PC-3 (cell line): Measurements from ENCODE around the gene BCR. TPM values are rescaled to one million over a fixed set of nuclear protein-coding genes. Genes with fewer than 3 reads are reported as not detected.

ENCODE experiments used
- ATAC-seq: fragments of 200-7000 bp; cut with Tn5 transposase; 2 replicates; pipeline ENCODE4 v1.9.1; 2020; ENCODE audit warnings: mild to moderate bottlenecking, moderate library complexity
- BruUV-seq: library from RNA; stranded (reverse); fragments of 400-500 nt; replicated peaks from 2 replicates; lab custom pipeline; 2021; lab: Mats Ljungman, UMichigan
- CTCF ChIA-PET: fragments of 300-600 bp; sonication (Branson Sonifier 250); formaldehyde crosslinking; loops from one replicate; lab custom pipeline; 2022; ENCODE audit warnings: antibody characterized with exemption; lab: Charles Lee
- POLR2A ChIA-PET: fragments of 300-600 bp; sonication (Branson Sonifier 250); formaldehyde crosslinking; loops from one replicate; lab custom pipeline; 2022; ENCODE audit warnings: antibody characterized with exemption; ENCODE audit not compliant: unreplicated experiment; lab: Charles Lee
- DNase-seq: peaks from one replicate; pipeline ENCODE4 v3.0.0-alpha.2; 2015
- H2AFZ ChIP-seq: fragments of 300-600 bp; sonication (generic); 2 replicates; pipeline ENCODE4 v1.6.0; 2016; ENCODE audit warnings: antibody characterized with exemption, low read length
- H3F3A ChIP-seq: fragments of 300-600 bp; sonication (generic); one replicate; pipeline ENCODE4 v1.6.0; 2017; ENCODE audit warnings: antibody characterized with exemption, low read length, control low read depth, mild to moderate bottlenecking; ENCODE audit not compliant: unreplicated experiment
- H3K27ac ChIP-seq: fragments of 300-600 bp; sonication (generic); 2 replicates; pipeline ENCODE4 v1.5.1; 2016; ENCODE audit warnings: mild to moderate bottlenecking, low read length
- H3K27me3 ChIP-seq: fragments of 300-600 bp; sonication (generic); 2 replicates; pipeline ENCODE4 v1.6.1; 2016; ENCODE audit warnings: low read length, mixed read lengths
- H3K36me3 ChIP-seq: fragments of 300-600 bp; sonication (generic); 2 replicates; pipeline ENCODE4 v1.6.1; 2016; ENCODE audit warnings: low read depth, mixed run types, low read length, mixed read lengths
- H3K4me1 ChIP-seq: fragments of 300-600 bp; sonication (generic); 2 replicates; pipeline ENCODE4 v1.5.1; 2016; ENCODE audit warnings: low read length; ENCODE audit not compliant: insufficient read depth
- H3K4me2 ChIP-seq: fragments of 300-600 bp; sonication (generic); 2 replicates; pipeline ENCODE4 v1.6.0; 2016; ENCODE audit warnings: low read length
- H3K4me3 ChIP-seq: fragments of 300-600 bp; sonication (generic); 2 replicates; pipeline ENCODE4 v1.5.1; 2016; ENCODE audit warnings: mild to moderate bottlenecking, low read length, mixed read lengths
- H3K79me2 ChIP-seq: fragments of 300-600 bp; sonication (generic); 2 replicates; pipeline ENCODE4 v1.6.1; 2017; ENCODE audit warnings: low read length, mixed read lengths
- H3K9ac ChIP-seq: fragments of 300-600 bp; sonication (generic); 2 replicates; pipeline ENCODE4 v1.6.0; 2016; ENCODE audit warnings: mild to moderate bottlenecking, low read length
- H3K9me2 ChIP-seq: fragments of 300-600 bp; sonication (generic); replicated peaks from 2 replicates; pipeline ENCODE4 v1.6.1; 2016; ENCODE audit warnings: mixed run types, low read length, mixed read lengths
- H3K9me3 ChIP-seq: fragments of 300-600 bp; sonication (generic); 2 replicates; pipeline ENCODE4 v1.6.1; 2016; ENCODE audit warnings: low read length, mixed read lengths
- H4K20me1 ChIP-seq: fragments of 300-600 bp; sonication (generic); 2 replicates; pipeline ENCODE4 v1.6.1; 2016; ENCODE audit warnings: low read length, mixed read lengths
- EZH2 ChIP-seq: fragments of 300-600 bp; sonication (generic); IDR thresholded peaks from one replicate; pipeline ENCODE4 v1.6.1; 2017; ENCODE audit warnings: antibody characterized with exemption, mild to moderate bottlenecking, low read length; ENCODE audit not compliant: unreplicated experiment
- EZH2phosphoT487 ChIP-seq: fragments of 300-600 bp; sonication (generic); IDR thresholded peaks from 2 replicates; pipeline ENCODE4 v1.6.1; 2018; ENCODE audit warnings: mild to moderate bottlenecking, antibody characterized with exemption, low read length, borderline replicate concordance
- intact Hi-C: fragments of 100-400 bp; cut with micrococcal nuclease; formaldehyde crosslinking; loops from 2 replicates; pipeline ENCODE4 v1.9.0; 2023
- total RNA-seq: library from RNA; depleted of rRNA; stranded (reverse); fragments of >200 nt; gene quantifications from 2 replicates; pipeline ENCODE4 v1.2.3, GENCODE V29; 2014
- TF ChIP-seq, protein P1 (sequence below): fragments of 300-600 bp; sonication (generic); conservative IDR thresholded peaks from 2 replicates; pipeline ENCODE4 v1.5.1; 2017; ENCODE audit warnings: antibody characterized with exemption, low read depth, mild to moderate bottlenecking, low read length

The BCR gene
- total RNA-seq, 1 experiment from 2014 or later = 36.8 TPM

DNA sequence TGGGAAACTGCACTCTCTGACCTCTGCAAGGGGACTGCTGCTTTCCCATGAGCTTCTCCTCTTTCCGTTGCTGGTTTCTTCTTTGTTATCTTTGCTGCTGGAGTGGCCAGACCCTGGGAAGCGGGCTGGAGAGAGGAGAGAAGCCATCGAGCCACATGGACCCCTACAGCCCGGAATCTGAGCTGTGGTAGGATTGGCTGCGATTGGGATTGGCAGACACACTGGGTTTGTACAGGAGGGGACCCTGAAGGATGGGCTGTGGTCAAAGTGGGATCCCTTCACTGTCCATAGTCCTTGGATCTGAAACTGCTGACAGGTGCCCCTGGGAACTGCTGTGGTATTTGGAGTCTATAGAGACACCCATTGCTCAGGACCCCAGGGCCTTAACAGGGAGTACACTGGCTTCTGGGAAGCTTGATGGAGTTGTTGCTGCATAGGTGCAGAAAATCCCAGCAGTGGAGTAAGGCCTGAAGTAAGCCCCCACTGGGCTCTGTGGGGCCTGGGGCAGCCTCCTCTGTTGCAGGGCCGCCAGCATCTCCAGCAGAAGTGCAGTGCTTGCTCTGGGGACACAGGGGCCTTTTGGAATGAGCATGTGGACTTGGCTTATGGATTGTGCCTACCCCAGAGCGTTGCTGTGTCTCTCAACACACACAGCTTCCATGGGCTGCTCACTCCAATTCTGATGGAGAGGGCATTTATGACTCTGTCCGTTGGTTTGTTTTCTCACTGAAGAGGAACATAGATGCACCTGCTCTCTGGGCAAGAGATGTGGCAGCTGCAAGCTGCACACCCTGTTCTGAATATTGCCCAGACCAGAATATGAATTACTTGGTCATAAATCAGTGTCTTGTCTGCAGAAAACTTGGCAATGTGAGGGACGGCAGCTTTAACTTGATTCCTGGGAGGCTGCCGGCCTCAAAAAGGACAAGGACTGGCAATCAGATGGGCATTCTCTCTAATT lies 32.0 kb downstream of the BCR start:
- no peak overlapping the region for H2AFZ ChIP-seq
- peaks cover 79% of the 10 kb centered on the region for H3K79me2 ChIP-seq
- H3K4me2 ChIP-seq = no peak overlapping the region
- H3K9me2 ChIP-seq = no peaks in the 10 kb centered on the region
- no peaks in the 10 kb centered on the region for H3K36me3 ChIP-seq
- no peaks in the 10 kb centered on the region for H3F3A ChIP-seq
- no peaks in the 10 kb centered on the region for H4K20me1 ChIP-seq
- intact Hi-C loops = no loop called here
- no peak overlapping the region for H3K9ac ChIP-seq
- POLR2A ChIA-PET = no interaction called here
- H3K27me3 ChIP-seq = no peaks in the 10 kb centered on the region
- no peak for ATAC-seq
- H3K4me1 ChIP-seq = peaks cover 13% of the 10 kb centered on the region
- CTCF ChIA-PET = no interaction called here
- no peaks in the 10 kb centered on the region for H3K9me3 ChIP-seq
- no TSS peak for BruUV-seq
- H3K27ac ChIP-seq = no peak overlapping the region
- TF ChIP-seq EZH2phosphoT487 = no peak
- TF ChIP-seq EZH2 = no peak
- TF ChIP-seq, protein P1, sequence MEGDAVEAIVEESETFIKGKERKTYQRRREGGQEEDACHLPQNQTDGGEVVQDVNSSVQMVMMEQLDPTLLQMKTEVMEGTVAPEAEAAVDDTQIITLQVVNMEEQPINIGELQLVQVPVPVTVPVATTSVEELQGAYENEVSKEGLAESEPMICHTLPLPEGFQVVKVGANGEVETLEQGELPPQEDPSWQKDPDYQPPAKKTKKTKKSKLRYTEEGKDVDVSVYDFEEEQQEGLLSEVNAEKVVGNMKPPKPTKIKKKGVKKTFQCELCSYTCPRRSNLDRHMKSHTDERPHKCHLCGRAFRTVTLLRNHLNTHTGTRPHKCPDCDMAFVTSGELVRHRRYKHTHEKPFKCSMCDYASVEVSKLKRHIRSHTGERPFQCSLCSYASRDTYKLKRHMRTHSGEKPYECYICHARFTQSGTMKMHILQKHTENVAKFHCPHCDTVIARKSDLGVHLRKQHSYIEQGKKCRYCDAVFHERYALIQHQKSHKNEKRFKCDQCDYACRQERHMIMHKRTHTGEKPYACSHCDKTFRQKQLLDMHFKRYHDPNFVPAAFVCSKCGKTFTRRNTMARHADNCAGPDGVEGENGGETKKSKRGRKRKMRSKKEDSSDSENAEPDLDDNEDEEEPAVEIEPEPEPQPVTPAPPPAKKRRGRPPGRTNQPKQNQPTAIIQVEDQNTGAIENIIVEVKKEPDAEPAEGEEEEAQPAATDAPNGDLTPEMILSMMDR = no peak
- no peak overlapping the region for H3K4me3 ChIP-seq
- no peak for DNase-seq

DNA sequence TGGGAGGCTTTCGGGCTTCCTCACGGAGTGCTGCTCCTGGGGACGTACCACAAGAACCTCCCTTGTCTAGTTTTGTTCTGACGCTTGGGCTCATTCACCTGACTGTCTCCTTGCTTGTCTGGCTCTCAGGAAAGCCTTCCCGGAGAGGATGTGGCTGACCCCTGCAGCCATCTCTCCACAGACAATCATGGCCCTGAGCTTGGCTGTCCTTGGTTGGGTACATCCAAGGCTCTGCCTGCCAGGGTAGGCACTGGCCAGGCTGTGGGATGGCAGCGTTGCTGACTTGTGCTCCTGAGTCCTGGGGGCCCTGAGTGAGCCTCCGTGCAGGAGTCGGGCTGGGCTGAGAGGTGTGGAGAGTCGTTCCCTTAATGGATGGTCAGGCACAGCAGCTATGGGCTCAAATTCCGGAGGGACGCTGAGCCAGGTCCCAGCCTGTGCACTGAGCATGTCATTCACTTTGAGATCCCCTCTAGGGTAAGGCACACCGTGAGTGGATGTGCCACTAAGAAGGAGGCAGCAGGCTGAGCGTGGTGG lies 32.8 kb downstream of the BCR start:
- Histone ChIP-seq H3K36me3 (no peaks in the 10 kb centered on the region), H3K4me1 (peaks cover 13% of the 10 kb centered on the region), H4K20me1 (no peaks in the 10 kb centered on the region), H3K4me3 (no peak overlapping the region), H3K27me3 (no peaks in the 10 kb centered on the region), H3K4me2 (no peak overlapping the region), H3K9ac (no peak overlapping the region), H3K27ac (no peak overlapping the region), H3K79me2 (peaks cover 80% of the 10 kb centered on the region), H3K9me2 (no peaks in the 10 kb centered on the region), H2AFZ (no peak overlapping the region), H3F3A (no peaks in the 10 kb centered on the region), H3K9me3 (no peaks in the 10 kb centered on the region)
- DNase-seq (no peak), ATAC-seq (no peak)
- ChIA-PET POLR2A (no interaction called here), CTCF (no interaction called here)
- TF ChIP-seq, protein P1 = no peak
- TF ChIP-seq EZH2 (no peak), EZH2phosphoT487 (no peak)
- no TSS peak for BruUV-seq
- intact Hi-C loops = no loop called here
